ENCODE measurements around the gene FGD2. TPM values are rescaled to one million over a fixed set of nuclear protein-coding genes. Genes with fewer than 3 reads are reported as not detected.

FGD2 gene
- total and polyA plus RNA-seq, 10 of the 15 experiments (the other 5 are each of a cell fraction or from before 2014, with no cell fraction given) = 5.2 to 88.1 (median 33.2) TPM

DNA sequence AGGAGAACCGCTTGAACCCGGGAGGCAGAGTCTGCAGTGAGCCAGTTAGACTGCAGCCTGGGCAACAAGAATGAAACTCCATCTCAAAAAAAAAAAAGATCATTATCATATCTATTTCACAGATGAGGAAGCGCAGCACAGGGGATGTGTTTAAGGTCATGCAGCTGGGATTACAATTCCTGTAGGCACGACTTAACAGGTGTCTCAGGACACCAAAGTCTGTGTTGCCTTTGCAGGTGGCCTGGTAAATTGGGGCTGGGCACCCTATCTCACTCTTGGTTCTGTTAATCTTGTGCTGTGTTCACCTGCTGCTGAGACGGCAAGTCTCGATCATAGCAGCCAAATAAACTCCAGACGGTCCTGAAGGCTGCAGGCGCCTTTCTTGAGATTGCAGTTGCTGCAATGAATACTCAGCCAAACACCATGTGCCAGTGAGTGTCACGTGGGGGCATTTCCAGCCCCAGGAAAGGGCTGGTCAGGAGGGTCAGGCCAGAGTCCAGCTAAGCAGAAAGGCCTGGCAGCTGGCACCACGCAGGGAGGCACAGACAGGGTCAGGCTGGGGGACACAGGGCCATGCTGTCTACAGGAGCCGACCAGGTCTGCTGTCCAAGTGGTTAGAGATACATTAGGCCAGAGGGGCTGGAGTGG, 55.8 kb downstream of the FGD2 start (continued):
- TF ChIP-seq, protein P1, sequence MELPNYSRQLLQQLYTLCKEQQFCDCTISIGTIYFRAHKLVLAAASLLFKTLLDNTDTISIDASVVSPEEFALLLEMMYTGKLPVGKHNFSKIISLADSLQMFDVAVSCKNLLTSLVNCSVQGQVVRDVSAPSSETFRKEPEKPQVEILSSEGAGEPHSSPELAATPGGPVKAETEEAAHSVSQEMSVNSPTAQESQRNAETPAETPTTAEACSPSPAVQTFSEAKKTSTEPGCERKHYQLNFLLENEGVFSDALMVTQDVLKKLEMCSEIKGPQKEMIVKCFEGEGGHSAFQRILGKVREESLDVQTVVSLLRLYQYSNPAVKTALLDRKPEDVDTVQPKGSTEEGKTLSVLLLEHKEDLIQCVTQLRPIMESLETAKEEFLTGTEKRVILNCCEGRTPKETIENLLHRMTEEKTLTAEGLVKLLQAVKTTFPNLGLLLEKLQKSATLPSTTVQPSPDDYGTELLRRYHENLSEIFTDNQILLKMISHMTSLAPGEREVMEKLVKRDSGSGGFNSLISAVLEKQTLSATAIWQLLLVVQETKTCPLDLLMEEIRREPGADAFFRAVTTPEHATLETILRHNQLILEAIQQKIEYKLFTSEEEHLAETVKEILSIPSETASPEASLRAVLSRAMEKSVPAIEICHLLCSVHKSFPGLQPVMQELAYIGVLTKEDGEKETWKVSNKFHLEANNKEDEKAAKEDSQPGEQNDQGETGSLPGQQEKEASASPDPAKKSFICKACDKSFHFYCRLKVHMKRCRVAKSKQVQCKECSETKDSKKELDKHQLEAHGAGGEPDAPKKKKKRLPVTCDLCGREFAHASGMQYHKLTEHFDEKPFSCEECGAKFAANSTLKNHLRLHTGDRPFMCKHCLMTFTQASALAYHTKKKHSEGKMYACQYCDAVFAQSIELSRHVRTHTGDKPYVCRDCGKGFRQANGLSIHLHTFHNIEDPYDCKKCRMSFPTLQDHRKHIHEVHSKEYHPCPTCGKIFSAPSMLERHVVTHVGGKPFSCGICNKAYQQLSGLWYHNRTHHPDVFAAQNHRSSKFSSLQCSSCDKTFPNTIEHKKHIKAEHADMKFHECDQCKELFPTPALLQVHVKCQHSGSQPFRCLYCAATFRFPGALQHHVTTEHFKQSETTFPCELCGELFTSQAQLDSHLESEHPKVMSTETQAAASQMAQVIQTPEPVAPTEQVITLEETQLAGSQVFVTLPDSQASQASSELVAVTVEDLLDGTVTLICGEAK (IDR thresholded peaks at IDR 0.05; ENCODE audit: borderline replicate concordance) = no peak
- TF ChIP-seq, protein P2, sequence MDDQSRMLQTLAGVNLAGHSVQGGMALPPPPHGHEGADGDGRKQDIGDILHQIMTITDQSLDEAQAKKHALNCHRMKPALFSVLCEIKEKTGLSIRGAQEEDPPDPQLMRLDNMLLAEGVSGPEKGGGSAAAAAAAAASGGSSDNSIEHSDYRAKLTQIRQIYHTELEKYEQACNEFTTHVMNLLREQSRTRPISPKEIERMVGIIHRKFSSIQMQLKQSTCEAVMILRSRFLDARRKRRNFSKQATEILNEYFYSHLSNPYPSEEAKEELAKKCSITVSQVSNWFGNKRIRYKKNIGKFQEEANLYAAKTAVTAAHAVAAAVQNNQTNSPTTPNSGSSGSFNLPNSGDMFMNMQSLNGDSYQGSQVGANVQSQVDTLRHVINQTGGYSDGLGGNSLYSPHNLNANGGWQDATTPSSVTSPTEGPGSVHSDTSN (IDR thresholded peaks at IDR 0.05; ENCODE audit: insufficient replicate concordance, low read depth, low read length) = no peak
- TF ChIP-seq, protein P3, sequence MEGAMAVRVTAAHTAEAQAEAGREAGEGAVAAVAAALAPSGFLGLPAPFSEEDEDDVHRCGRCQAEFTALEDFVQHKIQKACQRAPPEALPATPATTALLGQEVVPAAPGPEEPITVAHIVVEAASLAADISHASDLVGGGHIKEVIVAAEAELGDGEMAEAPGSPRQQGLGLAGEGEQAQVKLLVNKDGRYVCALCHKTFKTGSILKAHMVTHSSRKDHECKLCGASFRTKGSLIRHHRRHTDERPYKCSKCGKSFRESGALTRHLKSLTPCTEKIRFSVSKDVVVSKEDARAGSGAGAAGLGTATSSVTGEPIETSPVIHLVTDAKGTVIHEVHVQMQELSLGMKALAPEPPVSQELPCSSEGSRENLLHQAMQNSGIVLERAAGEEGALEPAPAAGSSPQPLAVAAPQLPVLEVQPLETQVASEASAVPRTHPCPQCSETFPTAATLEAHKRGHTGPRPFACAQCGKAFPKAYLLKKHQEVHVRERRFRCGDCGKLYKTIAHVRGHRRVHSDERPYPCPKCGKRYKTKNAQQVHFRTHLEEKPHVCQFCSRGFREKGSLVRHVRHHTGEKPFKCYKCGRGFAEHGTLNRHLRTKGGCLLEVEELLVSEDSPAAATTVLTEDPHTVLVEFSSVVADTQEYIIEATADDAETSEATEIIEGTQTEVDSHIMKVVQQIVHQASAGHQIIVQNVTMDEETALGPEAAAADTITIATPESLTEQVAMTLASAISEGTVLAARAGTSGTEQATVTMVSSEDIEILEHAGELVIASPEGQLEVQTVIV (IDR thresholded peaks at IDR 0.05; ENCODE audit: borderline replicate concordance, partially characterized antibody) = no peak
